Fibroblast of pulmonary artery (primary cell): ENCODE results near the gene NCKAP5.
A peak's percentile ranks its signal among the peaks of the same experiment; 100 is the strongest.

ENCODE experiments used
- DNase-seq: peaks from one replicate; pipeline ENCODE4 v3.0.0-alpha.2; 2010; ENCODE audit warnings: low read depth
- H3K4me3 ChIP-seq: replicated peaks from 2 replicates; pipeline ENCODE4 v1.5.1; 2011; ENCODE audit warnings: low read depth, mild to moderate bottlenecking, control low read depth, low read length, moderate library complexity
- TF ChIP-seq, protein P1 (sequence below): IDR thresholded peaks from 2 replicates; pipeline ENCODE4 v1.5.1; 2011; ENCODE audit warnings: mild to moderate bottlenecking, control low read depth, low read length, inconsistent platforms; ENCODE audit errors: missing control alignments

NCKAP5 gene

DNA sequence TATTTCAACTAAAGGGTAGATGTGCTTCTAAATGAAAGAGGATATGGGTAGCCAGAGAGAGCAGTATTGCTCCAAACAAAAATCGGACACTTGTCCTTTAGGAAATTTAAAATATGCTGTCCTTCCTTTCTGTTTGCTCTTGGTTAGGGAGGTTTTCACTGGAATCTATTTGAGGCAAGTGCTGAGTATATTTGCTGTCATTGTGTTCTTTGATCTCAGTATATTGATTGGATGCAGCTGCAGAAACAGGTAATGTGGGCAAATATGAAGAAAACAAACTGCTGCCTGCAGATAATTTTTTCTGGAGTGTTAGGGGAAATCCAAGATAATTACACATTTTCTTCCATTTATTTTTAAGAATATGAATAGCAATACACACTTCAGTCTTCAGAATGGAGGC, 410.2 kb downstream of the NCKAP5 start:
- TF ChIP-seq, protein P1, sequence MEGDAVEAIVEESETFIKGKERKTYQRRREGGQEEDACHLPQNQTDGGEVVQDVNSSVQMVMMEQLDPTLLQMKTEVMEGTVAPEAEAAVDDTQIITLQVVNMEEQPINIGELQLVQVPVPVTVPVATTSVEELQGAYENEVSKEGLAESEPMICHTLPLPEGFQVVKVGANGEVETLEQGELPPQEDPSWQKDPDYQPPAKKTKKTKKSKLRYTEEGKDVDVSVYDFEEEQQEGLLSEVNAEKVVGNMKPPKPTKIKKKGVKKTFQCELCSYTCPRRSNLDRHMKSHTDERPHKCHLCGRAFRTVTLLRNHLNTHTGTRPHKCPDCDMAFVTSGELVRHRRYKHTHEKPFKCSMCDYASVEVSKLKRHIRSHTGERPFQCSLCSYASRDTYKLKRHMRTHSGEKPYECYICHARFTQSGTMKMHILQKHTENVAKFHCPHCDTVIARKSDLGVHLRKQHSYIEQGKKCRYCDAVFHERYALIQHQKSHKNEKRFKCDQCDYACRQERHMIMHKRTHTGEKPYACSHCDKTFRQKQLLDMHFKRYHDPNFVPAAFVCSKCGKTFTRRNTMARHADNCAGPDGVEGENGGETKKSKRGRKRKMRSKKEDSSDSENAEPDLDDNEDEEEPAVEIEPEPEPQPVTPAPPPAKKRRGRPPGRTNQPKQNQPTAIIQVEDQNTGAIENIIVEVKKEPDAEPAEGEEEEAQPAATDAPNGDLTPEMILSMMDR = no peak
- no peak overlapping the region for H3K4me3 ChIP-seq
- no peak for DNase-seq

DNA sequence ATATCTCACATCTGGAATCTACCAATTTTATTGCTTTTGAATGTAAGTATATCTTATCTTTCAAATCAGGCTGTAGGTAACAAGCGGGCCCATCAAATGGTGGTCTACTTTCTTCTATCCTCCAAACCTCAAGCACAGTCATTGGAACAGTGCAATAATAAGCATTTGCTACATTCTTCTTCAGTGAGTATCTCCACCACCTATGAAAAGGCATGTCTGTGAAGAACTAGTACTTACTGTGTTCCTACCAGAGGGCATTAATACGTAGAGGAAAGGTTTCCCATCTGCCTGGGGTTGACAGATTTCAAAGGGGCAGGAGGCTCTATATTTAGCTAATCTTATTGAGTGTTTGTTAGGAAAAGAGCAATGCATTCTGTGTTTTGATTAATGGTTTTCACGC, 411.1 kb downstream of the NCKAP5 start:
- TF ChIP-seq, protein P1 = no peak
- DNase-seq = no peak
- H3K4me3 ChIP-seq = no peak overlapping the region

DNA sequence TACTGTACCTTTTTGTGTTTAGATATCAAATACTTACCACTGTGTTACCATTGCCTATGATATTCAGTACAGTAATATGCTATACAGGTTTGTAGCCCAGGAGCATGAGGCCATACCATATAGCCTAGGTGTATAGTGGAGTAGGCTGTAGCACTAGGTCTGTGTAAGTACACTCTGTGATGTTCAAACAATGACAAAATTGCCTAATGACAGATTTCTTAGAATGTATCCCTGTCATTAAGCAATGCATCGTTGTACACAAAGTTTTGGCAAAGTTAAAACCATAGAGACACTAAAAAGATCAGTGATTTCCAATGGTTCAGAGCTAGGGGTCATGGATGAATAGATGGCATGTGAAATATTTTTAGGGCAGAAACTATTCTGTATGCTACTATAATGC, 415.5 kb downstream of the NCKAP5 start:
- no peak for DNase-seq
- H3K4me3 ChIP-seq = no peak overlapping the region
- TF ChIP-seq, protein P1 = no peak

DNA sequence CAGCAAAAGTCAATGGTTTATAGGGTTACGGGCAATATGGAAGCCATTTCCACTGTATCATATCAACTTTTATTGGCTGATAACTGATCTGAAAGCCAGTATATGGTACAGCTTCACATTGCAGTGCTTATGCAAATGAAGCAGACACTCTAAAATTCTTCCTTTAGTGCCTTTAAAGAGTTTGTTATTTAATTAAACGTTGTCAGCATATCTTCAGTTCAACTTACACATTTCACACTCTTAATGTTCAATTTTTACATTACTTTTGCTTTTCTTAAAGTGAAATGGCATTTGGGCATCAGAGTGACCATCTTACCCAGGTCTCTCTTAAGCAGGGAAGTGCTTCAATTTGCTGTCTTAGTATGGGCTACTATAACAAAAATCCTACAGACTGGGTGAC, 420.1 kb downstream of the NCKAP5 start:
- no peak overlapping the region for H3K4me3 ChIP-seq
- TF ChIP-seq, protein P1 = no peak
- no peak for DNase-seq

DNA sequence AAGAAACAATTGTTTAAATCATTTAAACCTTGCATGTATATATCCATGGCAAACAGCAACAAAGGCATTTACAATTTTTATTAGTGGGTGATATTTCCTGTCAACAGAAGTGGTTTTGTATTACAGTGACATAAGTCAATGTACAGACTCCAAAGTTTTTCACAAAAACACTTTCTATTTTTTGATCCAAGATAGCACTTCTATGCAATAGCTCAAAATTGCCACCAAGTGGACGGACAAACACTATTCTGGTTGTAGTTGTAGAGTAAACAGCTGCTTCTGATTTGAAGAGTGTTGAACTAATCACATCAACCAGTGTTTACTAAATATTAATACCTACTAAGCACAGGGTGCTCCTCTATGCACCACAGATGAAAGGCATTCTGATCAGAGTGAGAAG, 421.4 kb downstream of the NCKAP5 start:
- DNase-seq = peak; percentile 4
- H3K4me3 ChIP-seq = no peak overlapping the region
- TF ChIP-seq, protein P1 = no peak

DNA sequence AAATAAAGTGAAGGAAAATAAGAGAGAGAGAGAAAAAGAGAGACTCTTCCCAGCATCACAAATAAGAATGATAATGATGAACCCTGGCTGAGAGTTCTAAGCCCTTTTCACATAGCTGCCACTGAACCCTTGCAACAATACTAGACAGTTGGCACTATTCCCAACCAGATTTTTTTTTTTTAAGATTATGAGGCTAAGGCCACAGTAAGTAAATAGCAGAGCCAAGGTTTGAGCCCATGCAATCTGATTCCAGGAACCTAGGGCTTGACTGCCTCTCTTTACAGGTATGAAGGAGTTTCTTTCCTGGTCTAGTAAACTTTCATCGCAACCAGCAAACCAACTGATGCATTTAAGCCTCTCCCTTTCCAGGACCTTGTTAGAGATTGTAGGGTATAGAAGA, 424.6 kb downstream of the NCKAP5 start:
- TF ChIP-seq, protein P1 = no peak
- no peak for DNase-seq
- H3K4me3 ChIP-seq = no peak overlapping the region

DNA sequence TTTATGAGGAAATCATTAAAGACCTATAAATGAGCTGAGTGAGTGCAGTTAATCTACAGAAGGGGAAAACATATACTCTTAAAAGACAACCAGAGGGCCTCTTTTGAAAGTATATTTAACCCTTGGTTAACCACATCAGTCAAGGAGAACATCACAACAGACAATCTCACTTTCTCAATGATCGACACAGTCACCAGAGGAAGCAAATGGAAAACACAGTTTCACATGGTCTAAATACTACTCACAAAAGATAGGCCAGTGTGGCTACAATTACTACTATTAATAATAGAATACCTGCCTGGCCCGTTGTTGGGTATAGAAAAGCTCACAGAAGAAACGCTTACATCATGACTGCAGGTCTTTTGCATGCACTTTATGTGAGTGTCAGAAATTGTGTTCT, 426.2 kb downstream of the NCKAP5 start:
- DNase-seq = no peak
- TF ChIP-seq, protein P1 = no peak

More for the DNA sequence above, 426.2 kb downstream of the NCKAP5 start:
- no peak overlapping the region for H3K4me3 ChIP-seq
